Activated T-cell treated with anti-CD3 and anti-CD28 coated beads for 1 hour (primary cell): ENCODE measurements around the gene C10orf95.

Experiments used
- DNase-seq: peaks from one replicate; pipeline ENCODE4 v3.0.0-alpha.2; 2020; ENCODE audit warnings: low read depth

Gene C10orf95

DNA sequence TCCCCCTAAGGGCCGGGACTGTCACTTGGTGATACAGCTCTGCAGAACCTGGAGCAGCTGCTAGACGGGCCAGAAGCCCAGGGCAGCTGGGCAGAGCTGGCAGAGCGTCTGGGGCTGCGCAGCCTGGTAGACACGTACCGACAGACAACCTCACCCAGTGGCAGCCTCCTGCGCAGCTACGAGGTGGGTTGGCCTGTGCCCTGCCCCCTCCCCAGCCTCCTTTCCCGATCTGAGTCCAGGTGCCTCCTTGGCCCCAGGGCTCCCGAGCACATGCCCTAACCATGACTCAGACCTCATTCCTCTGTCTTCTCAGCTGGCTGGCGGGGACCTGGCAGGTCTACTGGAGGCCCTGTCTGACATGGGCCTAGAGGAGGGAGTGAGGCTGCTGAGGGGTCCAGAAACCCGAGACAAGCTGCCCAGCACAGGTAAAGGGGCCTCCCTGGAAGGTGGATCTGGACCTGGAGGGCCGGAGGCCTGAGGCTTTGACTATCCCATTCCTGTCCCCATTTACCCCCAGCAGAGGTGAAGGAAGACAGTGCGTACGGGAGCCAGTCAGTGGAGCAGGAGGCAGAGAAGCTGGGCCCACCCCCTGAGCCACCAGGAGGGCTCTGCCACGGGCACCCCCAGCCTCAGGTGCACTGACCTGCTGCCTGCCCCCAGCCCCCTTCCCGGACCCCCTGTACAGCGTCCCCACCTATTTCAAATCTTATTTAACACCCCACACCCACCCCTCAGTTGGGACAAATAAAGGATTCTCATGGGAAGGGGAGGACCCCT lies 49.4 kb downstream of the C10orf95 start:
- DNase-seq: no peak

DNA sequence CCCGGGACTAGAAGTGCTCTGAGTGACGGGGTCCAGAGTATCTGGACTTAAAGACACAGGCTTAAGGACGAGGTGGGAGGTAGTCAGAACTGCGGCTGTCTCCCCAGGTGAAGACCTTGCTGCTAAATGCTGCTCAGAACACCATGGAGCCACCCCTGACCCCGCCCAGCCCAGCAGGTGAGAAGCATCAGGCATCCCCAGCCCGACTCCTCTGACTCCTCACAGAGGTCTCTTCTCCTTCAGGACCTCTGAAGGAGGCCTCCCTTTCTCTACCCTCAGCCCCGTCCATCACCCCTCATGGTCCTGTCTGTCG lies 50.0 kb downstream of the C10orf95 start:
- DNase-seq: no peak

DNA sequence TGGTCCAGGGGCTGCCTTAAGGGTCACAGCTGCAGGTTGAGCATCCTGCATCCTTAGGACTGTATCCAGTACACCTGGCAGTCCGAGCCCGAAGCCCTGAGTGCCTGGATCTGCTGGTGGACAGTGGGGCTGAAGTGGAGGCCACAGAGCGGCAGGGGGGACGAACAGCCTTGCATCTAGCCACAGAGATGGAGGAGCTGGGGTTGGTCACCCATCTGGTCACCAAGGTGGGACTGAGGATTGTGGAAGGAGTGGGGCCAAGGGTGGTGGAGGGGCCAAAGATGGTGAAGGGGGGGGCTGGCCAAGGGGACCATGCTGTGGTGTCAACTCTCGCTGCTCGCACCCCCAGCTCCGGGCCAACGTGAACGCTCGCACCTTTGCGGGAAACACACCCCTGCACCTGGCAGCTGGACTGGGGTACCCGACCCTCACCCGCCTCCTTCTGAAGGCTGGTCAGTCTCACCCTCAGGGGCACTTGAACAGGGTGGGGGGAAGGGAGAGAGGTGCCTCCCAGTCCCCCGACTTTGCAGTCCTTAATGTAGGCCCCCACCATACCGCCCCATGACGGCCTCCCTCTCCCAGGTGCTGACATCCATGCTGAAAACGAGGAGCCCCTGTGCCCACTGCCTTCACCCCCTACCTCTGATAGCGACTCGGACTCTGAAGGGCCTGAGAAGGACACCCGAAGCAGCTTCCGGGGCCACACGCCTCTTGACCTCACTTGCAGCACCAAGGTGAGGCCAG lies 50.6 kb downstream of the C10orf95 start:
- no peak for DNase-seq

DNA sequence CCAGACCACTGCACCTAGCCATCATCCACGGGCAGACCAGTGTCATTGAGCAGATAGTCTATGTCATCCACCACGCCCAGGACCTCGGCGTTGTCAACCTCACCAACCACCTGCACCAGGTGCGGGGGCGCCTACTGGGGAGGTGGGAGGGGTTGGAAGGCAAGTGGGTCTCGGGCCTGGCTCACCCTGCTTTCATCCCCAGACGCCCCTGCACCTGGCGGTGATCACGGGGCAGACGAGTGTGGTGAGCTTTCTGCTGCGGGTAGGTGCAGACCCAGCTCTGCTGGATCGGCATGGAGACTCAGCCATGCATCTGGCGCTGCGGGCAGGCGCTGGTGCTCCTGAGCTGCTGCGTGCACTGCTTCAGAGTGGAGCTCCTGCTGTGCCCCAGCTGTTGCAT lies 51.3 kb downstream of the C10orf95 start:
- DNase-seq: no peak
